NT2/D1 (cell line): Measurements from ENCODE around the gene HRH1.

Source experiments
- DNase-seq: peaks from one replicate; pipeline ENCODE4 v3.0.0-alpha.2; 2011; ENCODE audit warnings: low read depth, low spot score
- H3K27me3 ChIP-seq: 2 replicates; pipeline ENCODE4 v1.6.0; 2011; ENCODE audit warnings: mild to moderate bottlenecking; ENCODE audit not compliant: insufficient read length, insufficient read depth
- H3K36me3 ChIP-seq: 2 replicates; pipeline ENCODE4 v1.6.1; 2011; ENCODE audit warnings: mild to moderate bottlenecking, low read length, mixed read lengths; ENCODE audit not compliant: insufficient read depth, insufficient read length
- H3K4me1 ChIP-seq: 2 replicates; pipeline ENCODE4 v1.5.1; 2011; ENCODE audit not compliant: insufficient read depth, insufficient read length
- H3K4me3 ChIP-seq: 2 replicates; pipeline ENCODE4 v1.5.1; 2011; ENCODE audit warnings: low read depth; ENCODE audit not compliant: insufficient read length
- H3K9ac ChIP-seq: 2 replicates; pipeline ENCODE4 v1.6.0; 2011; ENCODE audit warnings: low read depth; ENCODE audit not compliant: insufficient read length
- H3K9me3 ChIP-seq: 2 replicates; pipeline ENCODE4 v1.5.1; 2011; ENCODE audit warnings: mild to moderate bottlenecking, low read length; ENCODE audit not compliant: insufficient read depth
- SUZ12 ChIP-seq: IDR thresholded peaks from 2 replicates; pipeline ENCODE4 v1.6.1; 2011; ENCODE audit not compliant: insufficient read length, insufficient read depth; ENCODE audit errors: extremely low read depth
- YY1 ChIP-seq: IDR thresholded peaks from 2 replicates; pipeline ENCODE4 v1.6.1; 2011; ENCODE audit not compliant: insufficient read length, insufficient read depth
- ZNF274 ChIP-seq: IDR thresholded peaks from 2 replicates; pipeline ENCODE4 v1.6.1; 2011; ENCODE audit warnings: mild to moderate bottlenecking, low read depth, low read length

HRH1 gene

GRCh38 chr3:11167590-11167989 lies 13.3 kb downstream of the HRH1 start:
- H3K4me1 ChIP-seq, result peaks cover 8% of the 10 kb centered on the region
- H3K4me3 ChIP-seq, result no peak overlapping the region
- TF ChIP-seq YY1 (no peak), SUZ12 (no peak), ZNF274 (no peak)
- no peaks in the 10 kb centered on the region for H3K27me3 ChIP-seq
- no peak for DNase-seq
- H3K36me3 ChIP-seq, result no peaks in the 10 kb centered on the region
- H3K9ac ChIP-seq, result no peak overlapping the region
- no peaks in the 10 kb centered on the region for H3K9me3 ChIP-seq

GRCh38 chr3:11168406-11168805 lies 14.1 kb downstream of the HRH1 start:
- H3K9me3 ChIP-seq, result no peaks in the 10 kb centered on the region
- H3K4me3 ChIP-seq, result no peak overlapping the region
- H3K4me1 ChIP-seq, result peaks cover 8% of the 10 kb centered on the region
- no peaks in the 10 kb centered on the region for H3K27me3 ChIP-seq
- no peaks in the 10 kb centered on the region for H3K36me3 ChIP-seq
- TF ChIP-seq ZNF274 (no peak), YY1 (no peak), SUZ12 (no peak)
- no peak for DNase-seq
- H3K9ac ChIP-seq, result no peak overlapping the region

- H3K4me3 ChIP-seq, result no peak overlapping the region
- DNase-seq, result no peak
- no peak overlapping the region for H3K9ac ChIP-seq
Observed at GRCh38 chr3:11168881-11169805, 14.8 kb downstream of the HRH1 start.

GRCh38 chr3:11170052-11170770 lies 15.9 kb downstream of the HRH1 start:
- TF ChIP-seq YY1, result no peak
- no peak for TF ChIP-seq SUZ12
- TF ChIP-seq ZNF274, result no peak
- H3K4me1 ChIP-seq, result peaks cover 10% of the 10 kb centered on the region
- no peak overlapping the region for H3K9ac ChIP-seq
- H3K4me3 ChIP-seq, result no peak overlapping the region
- H3K9me3 ChIP-seq, result no peaks in the 10 kb centered on the region
- no peaks in the 10 kb centered on the region for H3K36me3 ChIP-seq
- DNase-seq, result no peak
- no peaks in the 10 kb centered on the region for H3K27me3 ChIP-seq

More at GRCh38 chr3:11168881-11169805, 14.8 kb downstream of the HRH1 start:
- Histone ChIP-seq H3K36me3 (no peaks in the 10 kb centered on the region), H3K9me3 (no peaks in the 10 kb centered on the region), H3K27me3 (no peaks in the 10 kb centered on the region), H3K4me1 (peaks cover 8% of the 10 kb centered on the region)
- TF ChIP-seq SUZ12 (no peak), ZNF274 (no peak), YY1 (no peak)

- no peaks in the 10 kb centered on the region for H3K36me3 ChIP-seq
- peaks cover 10% of the 10 kb centered on the region for H3K4me1 ChIP-seq
- H3K9ac ChIP-seq, result no peak overlapping the region
- H3K9me3 ChIP-seq, result no peaks in the 10 kb centered on the region
- DNase-seq, result no peak
- H3K27me3 ChIP-seq, result no peaks in the 10 kb centered on the region
- TF ChIP-seq ZNF274 (no peak), SUZ12 (no peak), YY1 (no peak)
- no peak overlapping the region for H3K4me3 ChIP-seq
Observed at GRCh38 chr3:11172096-11172690, 17.9 kb downstream of the HRH1 start.

GRCh38 chr3:11173828-11174465 lies 19.7 kb downstream of the HRH1 start:
- no peak overlapping the region for H3K9ac ChIP-seq
- no peak overlapping the region for H3K4me3 ChIP-seq
- H3K9me3 ChIP-seq, result no peaks in the 10 kb centered on the region
- peaks cover 9% of the 10 kb centered on the region for H3K4me1 ChIP-seq
- DNase-seq, result no peak
- TF ChIP-seq YY1, result no peak
- TF ChIP-seq SUZ12, result no peak
- no peak for TF ChIP-seq ZNF274
- no peaks in the 10 kb centered on the region for H3K27me3 ChIP-seq
- no peaks in the 10 kb centered on the region for H3K36me3 ChIP-seq
